ENCODE measurements around the gene CCDC92.

CCDC92 gene

DNA sequence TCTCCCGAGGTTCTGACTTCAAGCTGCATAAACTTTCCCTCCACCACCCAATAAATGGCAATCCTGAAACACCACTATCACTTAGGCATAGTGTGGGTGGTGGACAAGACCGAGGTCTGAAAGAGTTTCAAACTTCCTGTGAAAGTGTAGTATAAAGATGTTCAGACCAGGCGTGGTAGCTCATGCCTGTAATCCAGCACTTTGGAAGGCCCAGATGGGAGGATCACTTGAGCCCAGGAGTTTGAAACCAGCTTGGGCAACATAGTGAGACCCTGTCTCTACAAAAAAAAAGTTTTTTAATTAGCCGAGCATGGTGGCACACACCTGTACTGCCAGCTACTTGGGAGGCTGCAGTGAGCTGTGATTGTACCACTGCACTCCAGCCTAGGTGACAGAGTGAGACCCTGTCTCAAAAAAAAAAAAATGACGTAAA is 61.9 kb downstream of the CCDC92 start:
- DNase-seq (ENCODE audit: low read depth, low spot score): no peak

DNA sequence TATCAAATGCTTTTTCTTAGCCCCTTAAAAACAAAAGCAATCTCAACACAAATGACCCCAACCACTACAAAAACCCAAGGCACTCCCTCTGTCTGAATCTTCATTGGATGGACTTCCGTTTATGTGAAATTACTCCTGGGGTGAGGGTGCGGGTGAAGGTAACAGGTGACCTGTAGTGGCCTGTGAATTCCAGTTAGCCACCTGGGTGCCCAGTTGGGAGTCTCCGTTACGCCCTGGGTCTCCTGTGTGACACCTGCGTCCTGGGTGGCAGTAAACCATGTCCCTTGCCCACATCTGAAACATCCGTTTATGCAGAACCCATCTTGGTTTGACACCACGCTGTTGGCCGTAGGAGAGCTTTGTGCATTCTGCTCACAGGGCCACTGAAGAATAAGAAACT is 62.6 kb downstream of the CCDC92 start:
- DNase-seq (ENCODE audit: low read depth, low spot score): no peak

DNA sequence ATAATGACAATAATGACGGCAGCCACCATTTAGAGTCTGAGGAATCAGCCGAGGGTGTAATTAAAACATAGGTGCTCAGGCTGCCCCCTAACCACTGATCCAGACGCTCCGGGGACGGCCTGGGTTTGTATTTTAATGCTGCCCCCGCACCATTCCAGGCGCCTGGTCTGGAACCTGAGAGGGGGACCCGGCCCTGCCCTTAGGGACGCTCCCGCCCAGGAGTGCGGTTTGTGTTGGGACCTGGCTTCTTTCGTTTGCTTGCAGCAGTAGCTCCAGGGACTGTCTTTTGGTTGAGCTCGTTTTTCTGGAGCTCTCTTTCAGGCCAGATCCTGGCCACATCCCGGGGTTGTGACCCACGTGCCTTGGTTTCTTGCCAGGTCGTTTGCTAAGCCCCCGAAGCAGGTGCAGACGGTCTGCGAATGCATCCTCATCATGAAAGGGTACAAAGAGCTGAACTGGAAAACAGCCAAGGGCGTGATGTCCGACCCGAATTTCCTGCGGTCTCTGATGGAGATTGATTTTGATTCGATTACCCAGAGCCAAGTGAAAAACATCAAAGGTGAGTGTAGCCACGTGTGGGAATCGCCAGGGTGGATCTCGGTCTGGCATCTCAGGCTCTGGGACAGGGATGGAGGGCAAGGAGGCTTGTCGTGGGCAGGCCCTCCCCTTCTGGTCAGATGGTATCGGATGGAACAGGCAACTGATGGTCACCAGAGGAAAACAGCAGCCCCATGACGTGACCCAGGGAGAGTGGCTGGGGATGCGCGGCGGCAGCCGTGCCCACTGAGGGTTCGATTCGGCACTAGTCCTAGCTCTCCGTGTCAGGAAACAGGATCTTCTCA is 63.5 kb downstream of the CCDC92 start:
- no peak for DNase-seq (ENCODE audit: low read depth, low spot score)

DNA sequence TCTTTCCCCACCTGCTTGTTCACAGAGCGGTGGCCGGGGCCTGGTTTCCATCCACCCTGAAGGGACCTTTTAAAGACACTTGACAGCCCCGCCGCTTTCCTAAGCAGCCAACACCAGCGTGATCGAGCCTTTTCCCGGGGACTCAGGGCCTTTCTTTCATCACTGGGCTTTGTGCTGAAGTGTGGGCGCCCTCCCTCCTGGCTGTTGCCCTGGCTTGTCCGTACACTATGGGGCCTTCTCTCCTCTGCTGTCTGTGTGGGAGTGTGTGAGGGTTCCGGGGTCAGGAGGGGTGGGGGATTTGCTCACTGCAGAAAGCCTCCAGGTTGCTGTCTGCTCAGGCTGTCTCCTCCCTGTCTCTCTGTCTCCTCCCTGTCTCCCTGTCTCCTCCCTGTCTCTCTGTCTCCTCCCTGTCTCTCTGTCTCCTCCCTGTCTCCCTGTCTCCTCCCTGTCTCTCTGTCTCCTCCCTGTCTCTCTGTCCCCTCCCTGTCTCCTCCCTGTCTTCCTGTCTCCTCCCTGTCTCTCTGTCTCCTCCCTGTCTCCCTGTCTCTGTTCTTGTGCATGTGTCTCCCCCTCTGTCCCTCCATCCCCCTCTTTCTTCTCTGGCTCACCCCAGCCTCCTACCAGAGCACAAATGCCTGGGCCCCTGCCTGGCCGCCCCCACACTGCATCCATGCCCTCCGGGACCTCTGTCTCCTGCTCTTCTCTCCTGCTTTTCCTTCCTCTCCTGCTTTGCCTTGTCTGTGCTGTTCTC is 64.7 kb downstream of the CCDC92 start:
- DNase-seq (ENCODE audit: low read depth, low spot score): no peak

DNA sequence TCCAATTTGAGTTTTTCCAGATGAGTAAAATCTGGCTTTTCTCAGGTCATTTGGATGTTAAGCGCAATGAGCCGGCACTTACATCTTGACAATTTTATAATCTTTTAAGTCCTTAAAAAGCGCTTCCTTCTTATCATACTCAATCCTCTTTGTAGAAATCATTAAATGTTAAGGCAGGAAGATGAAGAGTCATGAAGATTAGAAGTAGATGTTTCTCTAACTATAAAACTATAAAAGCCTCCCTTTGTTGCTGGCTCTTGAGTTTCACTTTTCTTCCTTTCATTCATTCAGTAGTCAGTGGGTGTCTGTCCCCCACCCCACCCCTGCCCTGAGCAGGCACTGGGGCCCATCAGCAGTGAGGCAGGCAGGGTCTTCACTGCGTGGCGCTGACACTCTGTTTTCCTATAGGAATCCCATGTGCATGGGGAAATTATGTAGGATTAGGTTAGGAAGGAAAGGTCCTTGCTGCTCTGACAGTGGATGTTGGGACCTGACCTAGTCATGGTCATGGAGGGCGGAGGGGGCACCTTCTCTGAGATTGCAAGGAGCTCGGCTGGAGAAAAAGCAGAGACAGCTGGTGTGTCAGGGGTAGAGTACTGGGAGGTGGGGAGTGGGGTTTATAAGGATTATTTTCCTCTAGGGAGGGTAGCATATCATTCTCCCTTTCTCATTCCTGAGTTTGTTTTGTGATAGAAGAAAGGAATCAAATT is 65.8 kb downstream of the CCDC92 start:
- no peak for DNase-seq (ENCODE audit: low read depth, low spot score)

DNA sequence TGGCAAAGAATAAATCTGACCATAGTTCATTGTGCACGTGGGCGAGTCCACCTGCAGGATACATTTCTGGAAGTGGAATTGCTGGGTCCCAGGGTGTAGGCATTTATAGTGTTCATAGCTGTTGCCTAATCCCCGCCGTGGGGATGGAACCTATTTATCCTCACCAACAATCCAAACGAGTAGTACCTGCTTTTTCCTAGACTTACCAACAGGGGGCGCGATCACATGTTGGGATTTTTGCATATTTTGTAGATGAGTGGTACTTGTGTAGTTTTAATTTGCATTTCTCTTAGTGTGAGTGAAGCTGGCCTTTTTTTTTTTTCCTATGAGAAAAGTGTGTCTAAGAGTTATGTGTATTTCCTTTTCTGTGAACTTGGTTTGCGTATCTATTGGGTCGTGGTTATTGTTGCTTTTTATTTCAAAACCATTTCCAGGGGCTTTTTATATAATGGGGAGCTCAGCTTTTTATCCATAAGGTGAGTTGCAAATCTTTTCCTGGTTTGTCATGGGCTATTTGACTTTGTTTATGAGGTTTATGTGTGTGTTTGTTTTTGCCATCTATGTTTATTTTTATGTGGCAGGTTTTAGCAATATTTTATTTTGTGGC is 67.2 kb downstream of the CCDC92 start:
- peak; percentile 40 for DNase-seq (ENCODE audit: low read depth, low spot score)

DNA sequence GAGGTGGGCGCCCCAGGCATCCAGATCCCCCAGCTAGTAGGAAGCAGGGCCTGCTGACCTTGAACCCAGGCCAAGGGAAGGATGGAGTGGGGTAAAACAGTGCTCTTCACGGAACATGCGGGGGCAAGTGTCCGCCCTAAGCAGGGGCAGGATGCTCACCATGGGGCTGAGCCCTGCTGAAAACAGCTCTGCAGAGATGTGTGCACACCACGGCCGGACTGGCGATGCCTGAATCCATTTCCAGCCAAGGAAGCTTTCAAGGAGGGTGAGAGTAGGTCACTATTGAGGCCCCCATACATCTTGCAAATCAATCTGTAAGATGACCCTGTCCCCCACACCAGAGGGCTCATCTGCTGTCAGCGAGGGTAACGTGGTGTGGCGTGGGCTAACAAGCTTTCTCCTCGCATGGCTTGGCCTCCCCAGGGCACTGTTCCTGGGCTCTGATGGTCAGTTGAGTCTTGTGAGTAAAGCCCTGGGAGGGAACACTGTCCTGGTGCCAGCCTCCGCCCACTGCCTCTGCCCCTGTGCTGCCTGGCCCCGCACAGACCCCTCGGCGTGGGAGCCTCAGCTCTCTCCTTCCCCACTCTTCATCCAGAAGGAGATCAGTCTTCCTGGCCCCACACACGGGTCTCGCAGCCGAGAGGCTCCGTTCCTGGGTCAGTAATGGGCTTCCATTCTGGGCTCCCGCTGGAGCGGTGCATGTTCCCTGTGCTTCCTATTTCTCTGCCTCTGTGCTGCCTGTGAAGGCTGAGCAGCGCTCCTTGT is 69.1 kb downstream of the CCDC92 start:
- no peak for DNase-seq (ENCODE audit: low read depth, low spot score)

DNA sequence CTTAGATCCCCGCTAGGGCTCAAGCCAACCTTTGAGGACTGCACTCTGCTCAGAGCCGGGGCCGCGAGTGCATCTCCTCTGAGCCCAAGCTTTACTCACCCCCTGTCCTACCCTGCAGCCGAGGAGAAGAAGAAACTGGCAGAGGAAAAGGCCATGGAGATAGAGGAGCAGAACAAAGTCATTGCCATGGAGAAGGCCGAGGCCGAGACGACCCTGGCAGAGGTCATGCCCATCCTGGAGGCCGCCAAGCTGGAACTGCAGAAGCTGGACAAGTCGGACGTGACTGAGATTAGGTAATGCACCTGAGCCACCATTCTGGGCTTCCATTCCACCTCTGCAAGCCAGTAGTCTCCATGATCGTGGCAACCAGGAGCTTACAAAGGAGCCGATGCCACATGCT is 69.8 kb downstream of the CCDC92 start:
- DNase-seq (ENCODE audit: low read depth, low spot score): no peak

DNA sequence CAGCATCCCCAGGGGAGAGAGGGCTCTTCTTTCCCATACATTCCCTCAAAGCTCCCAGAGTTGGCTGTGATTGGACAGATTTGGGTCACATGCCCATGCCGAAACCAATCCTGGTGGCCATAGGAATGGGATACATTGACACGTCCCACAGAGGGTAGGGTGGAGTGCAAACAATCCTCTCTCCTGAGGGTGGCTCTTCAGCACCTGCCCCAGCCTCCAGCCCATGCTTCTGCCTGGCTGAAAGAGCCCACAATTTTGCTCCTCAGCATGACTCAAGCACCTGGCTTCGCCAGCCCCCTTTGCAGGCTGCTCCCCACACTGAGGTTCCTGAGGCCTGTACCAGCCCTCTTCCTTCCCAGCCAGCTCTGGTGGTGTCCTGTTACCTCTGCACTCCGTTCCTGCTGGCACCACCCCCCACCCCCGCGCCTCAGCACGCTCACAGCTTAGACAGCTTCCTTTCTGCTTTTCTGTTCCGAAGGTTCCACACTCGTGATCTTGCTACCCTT is 71.7 kb downstream of the CCDC92 start:
- DNase-seq (ENCODE audit: low read depth, low spot score): no peak

DNA sequence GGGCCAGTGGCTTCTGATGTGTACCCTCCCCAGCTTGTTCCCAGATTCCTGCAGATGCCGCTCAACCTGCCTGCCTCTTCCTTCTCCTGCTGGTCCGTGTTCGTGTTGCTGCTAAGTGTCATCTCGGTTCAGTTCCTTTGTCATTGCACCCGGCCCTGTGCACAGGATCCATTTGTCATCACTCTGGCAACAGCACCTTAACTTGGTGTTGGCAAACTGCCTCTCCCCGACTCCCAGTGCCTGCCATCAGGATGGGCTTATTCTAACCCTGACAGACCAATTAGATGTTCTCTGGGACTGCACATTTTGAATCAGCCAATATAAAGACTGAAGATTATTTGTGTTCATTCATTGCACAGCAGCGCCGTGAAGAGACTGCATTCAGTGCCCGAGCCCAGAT is 73.3 kb downstream of the CCDC92 start:
- DNase-seq (ENCODE audit: low read depth, low spot score): no peak

DNA sequence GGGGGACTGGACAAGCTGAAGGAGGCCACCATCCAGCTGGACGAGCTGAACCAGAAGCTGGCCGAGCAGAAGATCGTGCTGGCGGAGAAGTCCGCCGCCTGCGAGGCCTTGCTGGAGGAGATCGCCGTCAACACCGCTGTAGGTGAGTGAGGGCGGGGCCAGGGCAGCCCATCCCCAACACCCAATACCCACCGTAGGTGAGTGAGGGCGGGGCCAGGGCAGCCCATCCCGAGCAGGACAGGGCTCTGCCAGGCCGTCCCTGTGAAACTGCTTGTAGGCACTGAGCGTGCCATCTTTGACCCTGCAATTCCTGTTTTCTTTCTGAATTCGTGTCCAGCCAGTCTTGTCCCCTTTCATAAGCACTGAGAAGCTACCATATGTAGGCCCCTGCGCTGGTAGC is 74.0 kb downstream of the CCDC92 start:
- no peak for DNase-seq (ENCODE audit: low read depth, low spot score)

DNA sequence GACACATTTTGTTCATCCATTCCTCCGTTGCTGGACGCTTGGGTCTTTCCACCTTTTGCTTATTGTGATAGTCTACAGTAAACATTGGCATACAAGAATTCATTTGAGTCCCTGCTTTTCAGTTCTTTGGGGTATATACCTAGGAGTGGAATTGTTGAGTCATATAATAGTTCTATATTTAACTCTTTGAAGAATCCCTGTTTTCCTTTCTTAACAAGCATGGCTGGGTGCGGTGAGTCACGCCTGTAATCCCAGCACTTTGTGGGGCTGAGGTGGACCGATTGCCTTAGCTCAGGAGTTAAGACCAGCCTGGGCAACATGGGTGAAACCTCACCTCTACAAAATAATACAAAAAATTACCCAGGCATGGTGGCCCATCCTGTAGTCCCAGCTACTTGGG is 75.4 kb downstream of the CCDC92 start:
- no peak for DNase-seq (ENCODE audit: low read depth, low spot score)

DNA sequence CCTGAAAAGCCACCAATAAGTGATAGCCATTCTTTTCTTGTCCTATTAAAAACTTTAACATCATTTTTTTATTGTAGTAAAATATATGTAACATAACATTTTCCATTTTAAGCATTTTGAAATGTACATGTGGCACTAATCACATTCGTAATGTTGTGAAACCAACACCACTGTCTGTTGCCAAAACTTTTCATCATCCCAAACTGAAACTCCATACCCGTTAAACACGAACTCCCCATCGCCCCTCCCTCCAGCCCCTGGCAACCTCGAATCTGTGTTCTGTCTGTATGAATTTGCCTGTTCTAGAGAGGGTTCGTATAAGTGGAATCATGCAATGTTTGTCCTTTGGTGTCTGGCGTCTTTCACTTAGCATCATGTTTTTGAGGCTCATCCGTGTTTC is 75.9 kb downstream of the CCDC92 start:
- DNase-seq (ENCODE audit: low read depth, low spot score): no peak

DNA sequence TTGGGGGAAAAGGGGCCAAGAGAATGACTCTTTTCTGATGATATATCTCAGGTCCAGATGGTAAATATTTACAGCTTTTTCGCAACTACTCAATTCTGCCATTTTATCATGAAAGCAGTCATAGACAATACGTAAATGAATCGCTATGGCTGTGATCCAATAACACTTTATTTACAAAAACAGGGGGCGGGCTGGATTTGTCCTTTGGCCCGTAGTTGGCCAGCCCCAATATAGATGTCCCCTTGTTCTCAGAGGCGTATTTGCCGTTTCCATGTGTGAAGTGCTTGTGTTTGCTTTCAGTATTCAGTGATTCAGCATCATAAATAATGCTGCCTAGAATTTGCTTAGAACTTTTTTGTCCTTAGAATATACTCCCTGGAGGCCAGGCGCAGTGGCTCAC is 77.2 kb downstream of the CCDC92 start:
- DNase-seq (ENCODE audit: low read depth, low spot score): no peak

DNA sequence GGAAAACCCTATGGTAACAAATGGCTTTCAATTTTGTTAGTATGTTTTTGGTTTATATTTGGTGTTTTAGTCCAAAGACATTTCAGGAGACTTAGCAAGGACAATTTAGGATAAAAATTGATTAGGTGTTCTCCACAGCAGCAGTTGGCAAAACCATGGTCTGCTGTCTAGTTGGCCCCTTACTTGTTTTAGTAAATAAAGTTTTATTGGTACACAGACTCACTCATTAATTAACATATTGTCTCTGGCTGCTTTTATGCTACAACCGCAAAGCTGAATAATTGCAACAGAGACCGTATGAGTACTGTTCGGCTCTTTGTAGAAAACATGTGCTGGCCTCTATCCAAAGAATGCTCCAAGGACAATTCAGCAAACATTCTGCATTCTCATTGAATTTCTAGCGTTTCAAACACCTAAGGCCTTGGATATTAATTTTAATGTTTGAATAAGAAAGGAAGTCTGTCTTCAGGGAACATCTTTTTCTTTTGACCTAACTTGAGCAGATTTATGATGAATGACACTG is 77.7 kb downstream of the CCDC92 start:
- no peak for DNase-seq (ENCODE audit: low read depth, low spot score)

DNA sequence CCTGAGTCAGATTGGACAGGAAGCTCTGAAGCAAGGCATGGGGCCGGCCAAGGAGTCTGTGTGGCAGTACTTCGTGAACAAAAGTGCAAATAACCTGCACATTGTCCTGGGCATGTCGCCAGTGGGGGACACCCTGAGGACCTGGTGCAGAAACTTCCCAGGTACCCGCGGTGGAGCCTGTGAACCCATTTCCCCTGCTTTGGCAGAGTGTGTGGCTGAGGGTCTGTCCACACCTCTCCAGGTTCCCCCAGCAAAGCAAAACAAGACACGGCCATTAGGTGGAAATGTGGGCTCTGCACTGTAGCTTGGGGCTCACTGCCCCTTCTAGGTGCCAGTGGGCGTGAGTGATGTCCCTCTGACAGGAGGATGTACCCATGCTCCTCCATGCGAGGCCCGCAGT is 79.4 kb downstream of the CCDC92 start:
- DNase-seq (ENCODE audit: low read depth, low spot score): no peak

DNA sequence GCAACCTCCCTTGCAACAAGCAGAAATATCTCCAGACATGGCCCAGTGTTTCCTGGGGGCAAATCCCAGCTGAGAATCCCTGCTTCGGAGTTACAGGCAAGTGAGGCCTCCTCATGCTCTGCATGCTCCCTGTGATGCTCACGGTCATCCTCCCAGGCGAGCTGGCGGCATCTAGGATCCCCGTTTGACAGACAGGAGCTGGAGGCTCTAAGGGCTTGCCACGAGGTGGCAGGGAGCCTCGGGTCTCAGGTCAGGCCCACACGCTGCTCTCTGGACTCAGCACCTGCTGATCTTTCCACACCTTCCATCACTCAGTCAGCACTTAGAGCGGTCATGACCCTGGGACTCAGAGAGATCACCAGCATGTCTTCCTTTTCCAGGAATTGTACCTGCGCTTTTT is 79.8 kb downstream of the CCDC92 start:
- no peak for DNase-seq (ENCODE audit: low read depth, low spot score)

DNA sequence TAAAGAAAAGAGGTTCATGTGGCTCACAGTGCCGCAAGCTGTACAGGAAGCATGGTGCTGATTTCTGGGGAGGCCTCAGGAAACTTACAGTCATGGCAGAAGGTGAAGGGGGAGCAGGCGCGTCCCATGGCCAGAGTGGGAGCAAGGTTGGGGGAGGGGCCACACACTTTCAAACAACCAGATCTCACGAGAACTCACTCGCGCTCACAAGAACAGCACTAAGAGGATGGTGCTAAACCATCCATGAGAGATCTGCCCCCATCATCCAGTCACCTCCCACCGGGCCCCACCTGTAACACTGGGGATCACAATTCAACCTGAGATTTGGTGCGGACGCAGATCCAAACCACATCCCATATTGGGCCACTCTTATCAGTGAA is 80.5 kb downstream of the CCDC92 start:
- no peak for DNase-seq (ENCODE audit: low read depth, low spot score)

DNA sequence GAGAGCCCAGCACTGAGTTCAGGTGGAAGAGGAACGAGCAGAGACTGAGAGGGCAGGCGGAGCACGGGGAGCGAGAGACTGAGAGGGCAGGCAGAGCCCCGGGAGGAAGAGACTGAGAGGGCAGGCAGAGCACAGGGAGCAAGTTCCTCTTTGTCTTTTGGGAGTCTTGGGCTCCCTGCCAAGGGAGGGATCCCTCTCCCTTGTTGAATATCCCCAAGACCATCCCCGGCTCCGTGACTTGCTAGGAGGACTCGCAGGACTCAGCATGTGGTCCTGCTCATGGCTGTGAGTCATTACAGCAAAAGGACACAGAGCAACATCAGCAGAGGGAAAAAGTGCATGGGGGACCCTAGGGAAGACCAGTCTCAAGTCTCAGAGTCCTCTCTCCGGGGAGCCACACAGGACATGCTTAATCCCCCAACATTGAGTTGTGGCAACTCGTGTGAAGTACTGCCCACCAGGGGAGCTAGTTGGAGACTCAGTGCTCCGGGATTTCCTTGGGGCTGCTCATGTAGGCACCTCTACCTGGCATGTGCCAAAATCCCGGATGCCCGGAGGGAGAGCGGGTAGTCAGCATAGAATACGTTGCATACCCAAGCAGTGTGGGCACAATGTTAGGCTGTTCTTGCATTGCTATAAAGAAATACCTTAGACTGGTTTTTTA is 81.0 kb downstream of the CCDC92 start:
- DNase-seq (ENCODE audit: low read depth, low spot score): no peak

DNA sequence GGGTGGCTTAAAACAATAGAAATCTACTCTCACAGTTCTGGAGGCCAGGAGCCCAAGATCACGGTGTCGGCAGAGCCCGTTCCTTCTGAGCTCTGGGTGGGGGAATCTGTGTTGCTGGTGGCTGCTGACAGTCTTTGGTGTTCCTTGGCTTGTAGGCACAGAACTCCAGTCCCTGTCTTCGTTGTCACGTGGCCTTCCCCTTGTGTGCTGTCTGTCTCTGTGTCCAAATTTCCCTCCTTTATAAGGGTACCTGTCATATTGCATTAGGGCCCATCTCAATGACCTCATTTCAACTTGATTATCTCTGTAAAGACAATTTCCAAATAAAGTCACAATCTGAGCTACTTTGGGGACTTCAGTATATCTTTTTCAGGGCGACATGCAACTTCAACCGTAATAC is 81.6 kb downstream of the CCDC92 start:
- DNase-seq (ENCODE audit: low read depth, low spot score): no peak

Data from activated naive CD8-positive, alpha-beta T cell treated with anti-CD3 and anti-CD28 coated beads, Interleukin-2, amount 50 U/mL, for 16 hours (primary cell).